Mesothelial cell of epicardium (in vitro differentiated cells): ENCODE results near the gene DLL1. TPM values are rescaled to one million over a fixed set of nuclear protein-coding genes. Genes with fewer than 3 reads are reported as not detected.

Source experiments
- DNase-seq, 2 experiments: peaks; one replicate each; pipeline ENCODE4 v3.0.0; 2021; ENCODE audit warnings: low spot score in 2 of 2; ENCODE audit not compliant: unreplicated experiment in 2 of 2
- H3K27ac Mint-ChIP-seq: 2 replicates; pipeline ENCODE4 v1.8.0; 2021; ENCODE audit warnings: mixed read lengths
- H3K27me3 Mint-ChIP-seq: 2 replicates; pipeline ENCODE4 v1.8.0; 2021; ENCODE audit warnings: low read depth, mixed read lengths
- H3K36me3 Mint-ChIP-seq: 2 replicates; pipeline ENCODE4 v1.8.0; 2021; ENCODE audit warnings: mixed read lengths
- H3K4me1 Mint-ChIP-seq: 2 replicates; pipeline ENCODE4 v1.8.0; 2021; ENCODE audit warnings: mixed read lengths
- H3K4me3 Mint-ChIP-seq: 2 replicates; pipeline ENCODE4 v1.8.0; 2021; ENCODE audit warnings: mild to moderate bottlenecking, moderate library complexity, mixed read lengths
- H3K9me3 Mint-ChIP-seq: 2 replicates; pipeline ENCODE4 v1.8.0; 2021; ENCODE audit warnings: mixed read lengths
- total RNA-seq: library from RNA; stranded (reverse); gene quantifications from 3 replicates; pipeline ENCODE4 v1.2.1, GENCODE V29; 2021
- TF ChIP-seq, protein P1 (sequence below): fragments of 200-600 bp; sonication (generic); IDR thresholded peaks from one replicate; pipeline ENCODE4 v1.5.0; 2021; ENCODE audit warnings: antibody characterized with exemption; ENCODE audit not compliant: unreplicated experiment

DLL1 gene
- total RNA-seq, 1 donor from 2014 or later: 3.6 TPM

DNA sequence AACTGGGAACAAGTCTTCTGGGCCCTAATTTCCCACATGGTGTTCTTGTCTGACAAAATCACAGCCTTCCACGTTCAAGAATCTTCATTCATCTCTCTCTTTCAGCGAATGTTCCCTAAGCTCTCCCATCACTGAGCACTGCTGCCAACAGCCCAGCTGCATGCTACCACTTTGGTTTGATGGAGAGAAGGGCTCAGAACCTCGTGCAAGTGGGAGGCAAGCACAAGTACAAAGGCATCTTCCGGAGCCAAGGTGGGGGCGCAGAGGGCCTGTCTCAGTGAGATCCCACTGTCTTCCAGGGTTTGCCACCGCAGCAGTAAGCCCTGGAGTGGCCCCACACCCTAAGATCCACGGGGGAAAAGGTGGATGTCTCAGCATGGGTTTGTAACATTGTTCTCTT is 17.2 kb downstream of the DLL1 start:
- Mint-ChIP-seq H3K36me3 (no peaks in the 10 kb centered on the region), H3K9me3 (no peaks in the 10 kb centered on the region), H3K27ac (no peak overlapping the region), H3K4me1 (peaks cover 14% of the 10 kb centered on the region), H3K27me3 (peaks cover 6% of the 10 kb centered on the region), H3K4me3 (no peak overlapping the region)
- DNase-seq: no peak
- TF ChIP-seq, protein P1, sequence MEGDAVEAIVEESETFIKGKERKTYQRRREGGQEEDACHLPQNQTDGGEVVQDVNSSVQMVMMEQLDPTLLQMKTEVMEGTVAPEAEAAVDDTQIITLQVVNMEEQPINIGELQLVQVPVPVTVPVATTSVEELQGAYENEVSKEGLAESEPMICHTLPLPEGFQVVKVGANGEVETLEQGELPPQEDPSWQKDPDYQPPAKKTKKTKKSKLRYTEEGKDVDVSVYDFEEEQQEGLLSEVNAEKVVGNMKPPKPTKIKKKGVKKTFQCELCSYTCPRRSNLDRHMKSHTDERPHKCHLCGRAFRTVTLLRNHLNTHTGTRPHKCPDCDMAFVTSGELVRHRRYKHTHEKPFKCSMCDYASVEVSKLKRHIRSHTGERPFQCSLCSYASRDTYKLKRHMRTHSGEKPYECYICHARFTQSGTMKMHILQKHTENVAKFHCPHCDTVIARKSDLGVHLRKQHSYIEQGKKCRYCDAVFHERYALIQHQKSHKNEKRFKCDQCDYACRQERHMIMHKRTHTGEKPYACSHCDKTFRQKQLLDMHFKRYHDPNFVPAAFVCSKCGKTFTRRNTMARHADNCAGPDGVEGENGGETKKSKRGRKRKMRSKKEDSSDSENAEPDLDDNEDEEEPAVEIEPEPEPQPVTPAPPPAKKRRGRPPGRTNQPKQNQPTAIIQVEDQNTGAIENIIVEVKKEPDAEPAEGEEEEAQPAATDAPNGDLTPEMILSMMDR: no peak

DNA sequence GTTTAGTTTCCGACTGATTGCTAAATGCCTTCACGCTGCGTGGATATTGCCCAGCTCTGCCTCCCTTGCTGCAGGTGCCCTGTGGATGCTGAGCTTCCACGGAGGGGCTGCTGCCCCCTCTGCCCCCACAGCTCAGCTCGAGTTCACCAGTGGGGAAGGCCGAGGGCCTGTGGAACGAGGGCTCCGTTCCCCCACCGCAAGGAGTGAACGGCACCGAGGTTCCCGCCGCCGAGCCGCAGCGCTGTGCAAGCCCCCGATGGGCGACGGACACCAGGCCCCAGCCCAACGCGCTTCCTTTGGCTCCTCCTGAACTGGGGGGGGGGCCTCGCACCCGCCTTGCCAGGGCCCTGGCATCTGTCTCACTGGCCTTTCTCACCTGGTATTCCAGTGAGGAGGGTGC is 17.7 kb downstream of the DLL1 start:
- DNase-seq: no peak
- Mint-ChIP-seq H3K4me1 (peaks cover 14% of the 10 kb centered on the region), H3K27ac (no peak overlapping the region), H3K27me3 (peaks cover 6% of the 10 kb centered on the region), H3K36me3 (no peaks in the 10 kb centered on the region), H3K9me3 (no peaks in the 10 kb centered on the region), H3K4me3 (no peak overlapping the region)
- TF ChIP-seq, protein P1: no peak

DNA sequence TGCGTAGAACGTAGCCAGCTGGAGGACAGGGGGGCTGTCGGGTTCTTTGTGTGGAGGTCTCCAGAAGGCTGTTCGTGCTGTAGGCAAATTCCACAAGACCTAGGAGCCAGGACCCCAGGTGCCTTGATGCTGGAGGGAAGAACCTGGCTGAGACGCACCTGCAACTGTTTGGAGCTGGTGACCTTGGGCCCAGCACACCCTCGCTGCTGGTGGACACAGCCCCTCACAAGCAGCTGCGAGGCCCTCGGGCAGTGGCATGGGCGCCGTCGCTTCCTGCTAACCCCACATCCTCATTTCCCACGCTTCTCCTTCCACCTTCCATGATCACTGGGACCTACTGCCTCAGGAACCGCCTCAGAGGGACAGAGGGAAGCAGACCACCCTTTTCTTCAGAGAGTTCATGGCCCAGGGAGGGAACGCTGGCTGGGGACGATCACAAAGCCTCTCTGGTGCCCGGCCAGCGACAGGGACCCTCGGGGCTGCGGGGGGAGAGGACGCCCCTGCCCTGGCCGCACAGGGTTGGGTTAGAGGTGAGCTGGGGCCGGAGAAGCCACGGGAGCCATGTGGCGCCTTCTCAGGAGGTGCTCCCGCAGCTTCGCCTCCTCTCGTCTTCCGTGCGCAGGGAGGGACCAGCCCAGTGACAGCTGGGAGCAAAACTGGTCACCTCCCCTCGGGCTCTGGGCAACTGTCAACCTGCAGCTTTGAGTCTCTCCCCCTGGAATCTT is 18.4 kb downstream of the DLL1 start:
- H3K4me1 Mint-ChIP-seq: peaks cover 14% of the 10 kb centered on the region
- DNase-seq: no peak
- TF ChIP-seq, protein P1: no peak
- H3K36me3 Mint-ChIP-seq: no peaks in the 10 kb centered on the region
- no peak overlapping the region for H3K4me3 Mint-ChIP-seq
- H3K9me3 Mint-ChIP-seq: no peaks in the 10 kb centered on the region
- H3K27ac Mint-ChIP-seq: no peak overlapping the region
- H3K27me3 Mint-ChIP-seq: peaks cover 6% of the 10 kb centered on the region

DNA sequence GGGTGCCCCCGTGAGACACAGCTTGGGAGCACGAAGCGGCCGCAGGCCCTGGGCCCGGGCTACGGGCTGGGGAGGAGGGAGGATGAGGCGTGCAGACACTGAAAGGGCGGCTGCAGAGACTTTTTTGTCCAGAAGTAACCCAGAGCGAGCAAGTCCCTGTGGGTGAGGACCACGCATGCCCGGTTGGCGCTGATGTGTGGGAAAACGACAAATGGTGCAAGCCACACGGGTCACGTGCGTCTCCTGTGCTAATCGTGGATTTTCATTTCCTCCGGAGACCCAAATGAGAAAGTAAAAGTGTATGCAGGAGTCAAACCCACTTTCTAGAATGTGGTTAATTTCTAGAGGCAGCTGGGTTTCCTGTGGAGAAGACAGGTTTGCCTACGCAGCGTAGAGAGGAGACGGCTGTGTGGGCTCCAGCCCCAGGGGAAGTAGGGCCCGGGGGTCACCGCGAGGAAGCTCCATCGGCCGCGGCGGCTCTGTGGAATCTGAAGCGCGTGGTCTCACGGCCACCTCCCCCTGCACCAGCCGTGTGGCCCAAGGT is 19.0 kb downstream of the DLL1 start:
- Mint-ChIP-seq H3K36me3 (no peaks in the 10 kb centered on the region), H3K4me1 (peaks cover 14% of the 10 kb centered on the region), H3K27me3 (peaks cover 6% of the 10 kb centered on the region), H3K27ac (no peak overlapping the region), H3K4me3 (no peak overlapping the region), H3K9me3 (no peaks in the 10 kb centered on the region)
- no peak for DNase-seq
- TF ChIP-seq, protein P1: no peak

DNA sequence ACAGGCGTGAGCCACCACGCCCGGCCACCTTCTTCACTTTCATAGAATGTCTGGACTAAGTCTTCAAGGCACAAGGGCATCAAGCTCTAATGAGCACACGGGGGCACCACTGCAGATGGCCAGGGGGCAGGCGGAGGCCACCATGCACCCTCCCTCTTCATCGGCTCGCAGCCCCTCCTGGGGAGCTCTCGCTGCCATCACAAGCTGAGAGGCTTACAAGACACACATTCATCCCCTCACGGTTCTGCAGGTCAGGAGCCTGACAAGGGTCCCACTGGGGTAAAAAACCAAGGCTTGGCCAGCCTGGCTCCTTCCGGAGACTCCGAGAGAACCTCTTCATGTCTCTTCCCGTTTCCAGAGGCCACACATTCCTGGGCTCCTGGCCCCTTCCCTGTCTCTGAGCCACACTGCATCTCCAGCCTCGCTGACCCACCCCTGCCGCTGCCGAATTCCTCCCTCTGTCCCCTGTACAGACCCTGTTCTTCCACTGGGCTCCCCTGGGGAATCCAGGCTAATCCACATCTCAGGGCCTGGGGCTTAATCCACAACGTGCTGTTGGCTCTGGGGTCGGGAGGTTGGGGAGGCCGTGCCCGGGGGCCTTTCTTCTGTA is 19.8 kb downstream of the DLL1 start:
- H3K4me1 Mint-ChIP-seq: peaks cover 19% of the 10 kb centered on the region
- no peaks in the 10 kb centered on the region for H3K36me3 Mint-ChIP-seq
- TF ChIP-seq, protein P1: no peak
- peaks cover 6% of the 10 kb centered on the region for H3K27me3 Mint-ChIP-seq
- no peak for DNase-seq
- H3K4me3 Mint-ChIP-seq: no peak overlapping the region
- no peaks in the 10 kb centered on the region for H3K9me3 Mint-ChIP-seq
- no peak overlapping the region for H3K27ac Mint-ChIP-seq
